ENCODE measurements around the gene SNRPA.

GRCh38 chr19:40777937-40778705 is 27.1 kb downstream of the SNRPA start, which contains the start of gene RAB4B:
- TF ChIP-seq CREB1 (IDR thresholded peaks at IDR 0.05) = peak; percentile 76
- no peak for TF ChIP-seq CREB1 (CRISPR knock-in tag; IDR thresholded peaks at IDR 0.05)
- no peak; the same call in 1 of the 2 replicates for TF ChIP-seq CTCF (CRISPR knock-in tag; IDR thresholded peaks at IDR 0.05)
- TF ChIP-seq NFE2L2 (IDR thresholded peaks at IDR 0.05; ENCODE audit: low read length) = no peak
- peak; percentile 59; the same call in 1 of the 2 replicates for TF ChIP-seq ZNF274 (CRISPR knock-in tag; IDR thresholded peaks at IDR 0.05)
- peak; percentile 80 for TF ChIP-seq HNRNPK (IDR thresholded peaks at IDR 0.05; ENCODE audit: low read depth, low read length, poor library complexity, severe bottlenecking)
- TF ChIP-seq GPN1 (CRISPR knock-in tag; IDR thresholded peaks at IDR 0.05; ENCODE audit: borderline replicate concordance) = no peak
- TF ChIP-seq TRIM22 (IDR thresholded peaks at IDR 0.05) = no peak
- no peak for TF ChIP-seq GRHL1 (CRISPR knock-in tag; conservative IDR thresholded peaks at IDR 0.05)

Data from HepG2 (cell line).